HCT116 (cell line): ENCODE data around the gene LGALS7. TPM values are rescaled to one million over a fixed set of nuclear protein-coding genes. Genes with fewer than 3 reads are reported as not detected.
A peak's percentile ranks its signal among the peaks of the same experiment; 100 is the strongest.

ENCODE experiments used
- ATAC-seq: fragments of 200-7000 bp; cut with Tn5 transposase; 2 replicates; pipeline ENCODE4 v1.9.1; 2020; ENCODE audit warnings: mild to moderate bottlenecking, moderate library complexity
- BruUV-seq: library from RNA; stranded (reverse); fragments of 400-500 nt; replicated peaks from 2 replicates; lab custom pipeline; 2021; lab: Mats Ljungman, UMichigan
- CTCF ChIA-PET: fragments of 300-600 bp; sonication (Branson Sonifier 250); formaldehyde crosslinking; loops from one replicate; lab custom pipeline; 2021; ENCODE audit warnings: antibody characterized with exemption; lab: Charles Lee
- POLR2A ChIA-PET: fragments of 300-600, 350-600 bp; sonication (Branson Sonifier 250); formaldehyde crosslinking; loops from one replicate; lab custom pipeline; 2021; ENCODE audit warnings: antibody characterized with exemption; lab: Charles Lee
- RAD21 ChIA-PET, 2 experiments: fragments of 300-600 bp; sonication (Branson Sonifier 250); formaldehyde crosslinking; loops; one replicate each; lab custom pipeline; 2023; ENCODE audit warnings: low total read pairs in 2 of 2; ENCODE audit not compliant: uncharacterized antibody in 2 of 2, unreplicated experiment in 2 of 2, low non-redundant PET in 1 of 2; lab: Charles Lee
- DNase-seq: peaks from one replicate; pipeline ENCODE4 v3.0.0-alpha.2; 2010; ENCODE audit warnings: low read depth, low spot score
- H2AFZ ChIP-seq: fragments of 200-600 bp; shearing (Covaris generic), sonication (generic); 2 replicates; pipeline ENCODE4 v1.6.1; 2017; ENCODE audit warnings: low read depth, mixed run types, mixed read lengths, antibody characterized with exemption, low read length; ENCODE audit not compliant: poor library complexity, severe bottlenecking
- H3K27ac ChIP-seq: 2 replicates; pipeline ENCODE4 v1.5.1; 2012; ENCODE audit warnings: low read depth, low read length
- H3K27me3 ChIP-seq: fragments of 200-600 bp; sonication (generic); 2 replicates; pipeline ENCODE4 v1.6.1; 2016; ENCODE audit warnings: mixed run types, low read length, mixed read lengths; ENCODE audit not compliant: insufficient read depth
- H3K36me3 ChIP-seq, 2 experiments: fragments of 200-500 bp in 1 of 2; fragments of 200-600 bp in 1 of 2; sonication (Bioruptor generic) in 1 of 2; sonication (generic) in 1 of 2; 2 replicates each; pipeline versions ENCODE4 v1.5.1 to v1.6.1; 2014 to 2016; ENCODE audit warnings: low read length in 2 of 2, inconsistent platforms in 1 of 2, mixed read lengths in 1 of 2, mixed run types in 1 of 2; ENCODE audit not compliant: insufficient read depth in 2 of 2, control insufficient read depth in 1 of 2
- H3K4me1 ChIP-seq, 2 experiments: fragments of 200-600 bp in 1 of 2; sonication (generic) in 1 of 2; 2 replicates each; pipeline versions ENCODE4 v1.5.1 to v1.6.1; 2012 to 2017; ENCODE audit warnings: low read length in 2 of 2, inconsistent platforms in 1 of 2, mild to moderate bottlenecking in 1 of 2, mixed read lengths in 1 of 2, mixed run types in 1 of 2, moderate library complexity in 1 of 2; ENCODE audit not compliant: insufficient read depth in 2 of 2, control insufficient read depth in 1 of 2
- H3K4me2 ChIP-seq: fragments of 200-600 bp; sonication (generic); 2 replicates; pipeline ENCODE4 v1.6.1; 2017; ENCODE audit warnings: mixed run types, low read length, mixed read lengths
- H3K4me3 ChIP-seq, 2 experiments: fragments of 200-600 bp in 1 of 2; sonication (generic) in 1 of 2; replicated peaks in 1 of 2; 2 replicates each; pipeline ENCODE4 v1.5.1; 2011 to 2016; ENCODE audit warnings: low read length in 2 of 2, control low read depth in 1 of 2, low read depth in 1 of 2, mild to moderate bottlenecking in 1 of 2, mixed read lengths in 1 of 2, mixed run types in 1 of 2
- H3K79me2 ChIP-seq: fragments of 200-600 bp; sonication (generic); 2 replicates; pipeline ENCODE4 v1.6.1; 2017; ENCODE audit warnings: mild to moderate bottlenecking, mixed run types, low read length, moderate library complexity, mixed read lengths; ENCODE audit not compliant: insufficient read depth
- H3K9ac ChIP-seq: fragments of 200-600 bp; sonication (generic); 2 replicates; pipeline ENCODE4 v1.6.1; 2016; ENCODE audit warnings: low read length, mixed read lengths
- H3K9me2 ChIP-seq: fragments of 200-600 bp; sonication (generic), shearing (Covaris generic); 2 replicates; pipeline ENCODE4 v1.6.1; 2017; ENCODE audit warnings: mixed run types, mild to moderate bottlenecking, moderate library complexity; ENCODE audit not compliant: insufficient read depth
- H3K9me3 ChIP-seq, 2 experiments: fragments of 200-500 bp in 1 of 2; fragments of 200-600 bp in 1 of 2; sonication (Bioruptor generic) in 1 of 2; sonication (generic) in 1 of 2; 2 replicates each; pipeline ENCODE4 v1.6.1; 2014 to 2017; ENCODE audit warnings: low read length in 2 of 2, mixed read lengths in 2 of 2, inconsistent platforms in 1 of 2, low read depth in 1 of 2, mild to moderate bottlenecking in 1 of 2, mixed run types in 1 of 2, moderate library complexity in 1 of 2; ENCODE audit not compliant: control insufficient read depth in 1 of 2, insufficient read depth in 1 of 2
- H4K20me1 ChIP-seq: fragments of 200-600 bp; sonication (generic), shearing (Covaris generic); 2 replicates; pipeline ENCODE4 v1.6.1; 2017; ENCODE audit warnings: mixed run types, mild to moderate bottlenecking, moderate library complexity; ENCODE audit not compliant: insufficient read depth
- ATF3 ChIP-seq: IDR thresholded peaks from 2 replicates; pipeline ENCODE4 v1.6.1; 2012
- CBX3 ChIP-seq: IDR thresholded peaks from 2 replicates; pipeline ENCODE4 v1.6.1; 2012; ENCODE audit warnings: low read depth
- CEBPB ChIP-seq: IDR thresholded peaks from 2 replicates; pipeline ENCODE4 v1.6.1; 2012; ENCODE audit warnings: low read depth
- CTCF ChIP-seq, 3 experiments: fragments of 200-600 bp in 1 of 3; sonication (generic) in 1 of 3; IDR thresholded peaks in 2 of 3; conservative IDR thresholded peaks in 1 of 3; 2 replicates each; pipeline ENCODE4 v1.5.1; 2012 to 2017; ENCODE audit warnings: low read depth in 2 of 3, low read length in 2 of 3, antibody characterized with exemption in 1 of 3, borderline replicate concordance in 1 of 3, control low read depth in 1 of 3, mild to moderate bottlenecking in 1 of 3, mixed read lengths in 1 of 3, mixed run types in 1 of 3, moderate library complexity in 1 of 3; ENCODE audit not compliant: insufficient read depth in 1 of 3
- EGR1 ChIP-seq: IDR thresholded peaks from 2 replicates; pipeline ENCODE4 v1.6.1; 2012; ENCODE audit warnings: low read depth
- ELF1 ChIP-seq: IDR thresholded peaks from 2 replicates; pipeline ENCODE4 v1.6.1; 2012; ENCODE audit warnings: low read depth, borderline replicate concordance
- EZH2 ChIP-seq: fragments of 200-600 bp; sonication (generic); IDR thresholded peaks from 2 replicates; pipeline ENCODE4 v1.6.1; 2017; ENCODE audit warnings: antibody characterized with exemption, mixed run types
- EZH2phosphoT487 ChIP-seq: fragments of 200-600 bp; IDR thresholded peaks from 2 replicates; pipeline ENCODE4 v1.6.1; 2018; ENCODE audit warnings: antibody characterized with exemption, borderline replicate concordance
- FOSL1 ChIP-seq: IDR thresholded peaks from 2 replicates; pipeline ENCODE4 v1.6.1; 2012; ENCODE audit warnings: low read depth
- JUND ChIP-seq: IDR thresholded peaks from 2 replicates; pipeline ENCODE4 v1.6.1; 2012
- MAX ChIP-seq: IDR thresholded peaks from 2 replicates; pipeline ENCODE4 v1.6.1; 2012
- POLR2AphosphoS5 ChIP-seq: IDR thresholded peaks from 2 replicates; pipeline ENCODE4 v1.6.1; 2011; ENCODE audit warnings: mild to moderate bottlenecking, low read depth, low read length, moderate library complexity
- RAD21 ChIP-seq: IDR thresholded peaks from 2 replicates; pipeline ENCODE4 v1.6.1; 2012; ENCODE audit warnings: low read depth, mild to moderate bottlenecking
- SIN3A ChIP-seq: IDR thresholded peaks from 2 replicates; pipeline ENCODE4 v1.6.1; 2012; ENCODE audit warnings: low read depth
- SP1 ChIP-seq: IDR thresholded peaks from 2 replicates; pipeline ENCODE4 v1.6.1; 2012; ENCODE audit warnings: low read depth
- SRF ChIP-seq: IDR thresholded peaks from 2 replicates; pipeline ENCODE4 v1.6.1; 2012; ENCODE audit warnings: low read depth
- TCF7L2 ChIP-seq: IDR thresholded peaks from 2 replicates; pipeline ENCODE4 v1.7.0; 2011; ENCODE audit warnings: borderline replicate concordance, inconsistent platforms; ENCODE audit not compliant: insufficient read depth, insufficient read length; ENCODE audit errors: extremely low read depth
- YY1 ChIP-seq: IDR thresholded peaks from 2 replicates; pipeline ENCODE4 v1.6.1; 2011; ENCODE audit warnings: low read length, low read depth, moderate library complexity, mild to moderate bottlenecking; ENCODE audit not compliant: insufficient replicate concordance; ENCODE audit errors: extremely low read depth
- ZBTB33 ChIP-seq: IDR thresholded peaks from 2 replicates; pipeline ENCODE4 v1.6.1; 2011; ENCODE audit warnings: mild to moderate bottlenecking, low read length, moderate library complexity; ENCODE audit not compliant: insufficient replicate concordance; ENCODE audit errors: extremely low read depth
- ZNF274 ChIP-seq: fragments of 200-500 bp; sonication (Bioruptor generic); IDR thresholded peaks from 2 replicates; pipeline ENCODE4 v1.6.1; 2014; ENCODE audit warnings: mild to moderate bottlenecking, low read depth, low read length, inconsistent platforms
- intact Hi-C: fragments of 100-400 bp; cut with micrococcal nuclease; formaldehyde crosslinking; loops from 2 replicates; pipeline ENCODE4 v1.10.0; 2022
- total RNA-seq: library from RNA; stranded (reverse); gene quantifications from one replicate; pipeline ENCODE4 v1.2.1, GENCODE V29; 2021; ENCODE audit not compliant: unreplicated experiment

LGALS7 gene
- total RNA-seq, 1 experiment from 2014 or later: not detected

- no peak overlapping the region for H3K4me3 ChIP-seq
- CTCF ChIA-PET: no interaction called here
- BruUV-seq: no TSS peak
Observed at GRCh38 chr19:38737281-38737865, 35.9 kb downstream of the LGALS7 start.

More at GRCh38 chr19:38737281-38737865, 35.9 kb downstream of the LGALS7 start:
- no peak overlapping the region for H3K27ac ChIP-seq
- ATAC-seq (no peak), DNase-seq (no peak)
- peaks cover 10 to 43% of the 10 kb centered on the region in 2 experiments; a peak in 3 of 4 replicates for H3K4me1 ChIP-seq
- no peaks in the 10 kb centered on the region for H3K9me3 ChIP-seq
- TF ChIP-seq MAX (no peak), RAD21 (no peak), EZH2phosphoT487 (no peak), ELF1 (no peak), CEBPB (no peak), YY1 (no peak), SP1 (no peak), TCF7L2 (no peak), ZNF274 (no peak), ATF3 (no peak), CBX3 (no peak), EZH2 (no peak), FOSL1 (no peak), CTCF (IDR thresholded peaks at IDR 0.05 in 2 of 3, conservative IDR thresholded peaks at IDR 0.05 in 1 of 3; ENCODE audit: borderline replicate concordance in 1 of 3, insufficient read depth in 1 of 3, low read depth in 2 of 3, low read length in 2 of 3) (no peak), SRF (no peak), ZBTB33 (no peak), POLR2AphosphoS5 (no peak), SIN3A (no peak), JUND (no peak), EGR1 (no peak)
- no peaks in the 10 kb centered on the region for H4K20me1 ChIP-seq
- no peaks in the 10 kb centered on the region for H3K79me2 ChIP-seq
- H2AFZ ChIP-seq: no peak overlapping the region
- intact Hi-C loops: loop anchor here (5.0 kb wide), 1 partner anchor 95 kb away; the partner anchor contains the start of gene ECH1
- RAD21 ChIA-PET: interaction anchor here (0.6 to 0.7 kb wide), 3 partner anchors 7 to 193 kb away, joined by 3 read pairs; partner anchors contain the start of genes MRPS12 (in 1 of the 2) and SARS2 (in 1 of the 2)
- H3K27me3 ChIP-seq: no peaks in the 10 kb centered on the region
- peak overlapping the region; percentile 68 for H3K4me2 ChIP-seq
- POLR2A ChIA-PET: no interaction called here
- H3K9me2 ChIP-seq: no peaks in the 10 kb centered on the region
- no peaks in the 10 kb centered on the region for H3K36me3 ChIP-seq
- H3K9ac ChIP-seq: peak overlapping the region; percentile 12; the same call in 1 of the 2 replicates
